Endodermal cell (in vitro differentiated cells): ENCODE data around the gene ULBP2. TPM values are rescaled to one million over a fixed set of nuclear protein-coding genes. Genes with fewer than 3 reads are reported as not detected.
A peak's percentile ranks its signal among the peaks of the same experiment; 100 is the strongest.
"Not testable (repeated sequence)": the region's sequence is repeated elsewhere in the genome, so short reads cannot be mapped to it uniquely, and the experiment has no call there.

Experiments
- DNase-seq: peaks from one replicate; pipeline ENCODE4 v3.0.0-alpha.2; 2017
- H3K27ac ChIP-seq: 2 replicates; pipeline ENCODE4 v1.5.1; 2013; ENCODE audit warnings: mild to moderate bottlenecking, low read depth, low read length, moderate library complexity
- H3K27me3 ChIP-seq: 2 replicates; pipeline ENCODE4 v1.6.1; 2013; ENCODE audit warnings: mild to moderate bottlenecking, low read length, moderate library complexity; ENCODE audit not compliant: insufficient read depth, control insufficient read depth, poor library complexity, severe bottlenecking
- H3K36me3 ChIP-seq: 2 replicates; pipeline ENCODE4 v1.7.0; 2013; ENCODE audit warnings: mild to moderate bottlenecking, low read length, moderate library complexity; ENCODE audit not compliant: control insufficient read depth, insufficient read depth
- H3K4me1 ChIP-seq: one replicate; pipeline ENCODE4 v1.7.0; 2013; ENCODE audit warnings: low read length; ENCODE audit not compliant: control insufficient read depth, insufficient read depth
- H3K4me3 ChIP-seq: 2 replicates; pipeline ENCODE4 v1.5.1; 2013; ENCODE audit warnings: mild to moderate bottlenecking, low read length, moderate library complexity
- H3K9ac ChIP-seq: 2 replicates; pipeline ENCODE4 v1.6.1; 2013; ENCODE audit warnings: mild to moderate bottlenecking, low read length, moderate library complexity; ENCODE audit not compliant: poor library complexity, severe bottlenecking; ENCODE audit errors: extremely low read depth
- H3K9me3 ChIP-seq: 2 replicates; pipeline ENCODE4 v1.6.1; 2013; ENCODE audit warnings: mild to moderate bottlenecking, low read length, moderate library complexity; ENCODE audit not compliant: control insufficient read depth
- H3K27ac Mint-ChIP-seq: 2 replicates; pipeline ENCODE4 v1.8.0; 2020; ENCODE audit warnings: mixed read lengths
- H3K27me3 Mint-ChIP-seq: 2 replicates; pipeline ENCODE4 v1.8.0; 2021; ENCODE audit warnings: mild to moderate bottlenecking, mixed read lengths; ENCODE audit not compliant: insufficient read depth
- H3K36me3 Mint-ChIP-seq: 2 replicates; pipeline ENCODE4 v1.8.0; 2020; ENCODE audit warnings: low read depth, mixed read lengths
- H3K4me1 Mint-ChIP-seq: 2 replicates; pipeline ENCODE4 v1.8.0; 2020; ENCODE audit warnings: mixed read lengths
- H3K4me3 Mint-ChIP-seq: 2 replicates; pipeline ENCODE4 v1.8.0; 2020; ENCODE audit warnings: mild to moderate bottlenecking, moderate library complexity, mixed read lengths
- H3K9me3 Mint-ChIP-seq: 2 replicates; pipeline ENCODE4 v1.8.0; 2020; ENCODE audit warnings: mild to moderate bottlenecking, mixed read lengths
- CTCF ChIP-seq: fragments of 200-600 bp; sonication (generic); conservative IDR thresholded peaks from 2 replicates; pipeline ENCODE4 v1.5.0; 2021; ENCODE audit warnings: antibody characterized with exemption, mild to moderate bottlenecking
- WGBS, 2 experiments: methylation state at CpG; one replicate each; pipeline versions ENCODE4 v1.1.5 to v1.1.7; 2013; ENCODE audit warnings: missing lambda C conversion rate in 2 of 2, mixed read lengths in 1 of 2; ENCODE audit not compliant: insufficient coverage in 1 of 2, insufficient read length in 1 of 2; 5-methylcytosine and 5-hydroxymethylcytosine counted together
- total RNA-seq, 2 donors: library from RNA; stranded (reverse); fragmentation: NEBNext Ultra II Directional in 1 of 2; extraction: Animal tissue kit (Norgen Biotek cat#: 25700) in 1 of 2; gene quantifications; 2 replicates in 1 of 2; 3 replicates in 1 of 2; pipeline ENCODE4 v1.2.1, GENCODE V29; 2021

ULBP2 gene
- total RNA-seq, 2 donors from 2014 or later: 0.20 TPM; not detected in 1

GRCh38 chr6:149917679-149918078 lies 24.1 kb upstream of the ULBP2 start:
- Mint-ChIP-seq H3K4me1 (no peaks in the 10 kb centered on the region), H3K27ac (no peak overlapping the region), H3K36me3 (no peaks in the 10 kb centered on the region), H3K27me3 (peaks cover 84% of the 10 kb centered on the region), H3K4me3 (no peak overlapping the region), H3K9me3 (no peaks in the 10 kb centered on the region)
- Histone ChIP-seq H3K36me3 (no peaks in the 10 kb centered on the region), H3K27ac (no peak overlapping the region), H3K4me1 (no peaks in the 10 kb centered on the region), H3K4me3 (no peak overlapping the region), H3K27me3 (peaks cover 75% of the 10 kb centered on the region), H3K9me3 (no peaks in the 10 kb centered on the region), H3K9ac (no peak overlapping the region)
- WGBS, 2 experiments: 82 to 100% methylated on average over 1 to 2 of the region's 2 CpGs
- peak; percentile 20 for DNase-seq
- no peak for TF ChIP-seq CTCF

GRCh38 chr6:149918151-149918905 lies 23.5 kb upstream of the ULBP2 start:
- WGBS, 2 experiments: 80 to 81% methylated on average over 5 to 6 of the region's 6 CpGs
- H3K4me3 ChIP-seq: no peak overlapping the region
- Mint-ChIP-seq H3K4me1 (peaks cover 2% of the 10 kb centered on the region), H3K4me3 (no peak overlapping the region), H3K27me3 (peaks cover 84% of the 10 kb centered on the region), H3K36me3 (no peaks in the 10 kb centered on the region), H3K27ac (no peak overlapping the region), H3K9me3 (peaks cover 3% of the 10 kb centered on the region)
- DNase-seq: peak; percentile 23
- no peaks in the 10 kb centered on the region for H3K36me3 ChIP-seq
- H3K4me1 ChIP-seq: no peaks in the 10 kb centered on the region
- peaks cover 76% of the 10 kb centered on the region for H3K27me3 ChIP-seq
- H3K9ac ChIP-seq: no peak overlapping the region
- no peaks in the 10 kb centered on the region for H3K9me3 ChIP-seq
- no peak for TF ChIP-seq CTCF
- no peak overlapping the region for H3K27ac ChIP-seq

GRCh38 chr6:149919126-149919833 lies 22.5 kb upstream of the ULBP2 start:
- H3K9ac ChIP-seq, H3K4me1 ChIP-seq, H3K36me3 ChIP-seq, H3K4me1 Mint-ChIP-seq, H3K9me3 ChIP-seq, H3K4me3 ChIP-seq, H3K27ac Mint-ChIP-seq, H3K27ac ChIP-seq, H3K9me3 Mint-ChIP-seq, H3K4me3 Mint-ChIP-seq, H3K36me3 Mint-ChIP-seq: not testable (repeated sequence)
- WGBS, 2 experiments: 84 to 91% methylated on average over 4 to 8 of the region's 11 CpGs
- peak; percentile 11 for DNase-seq
- peaks cover 76% of the 10 kb centered on the region for H3K27me3 ChIP-seq
- peaks cover 84% of the 10 kb centered on the region for H3K27me3 Mint-ChIP-seq
